IMR-90 (cell line): ENCODE data around the gene PCDHGB5. TPM values are rescaled to one million over a fixed set of nuclear protein-coding genes. Genes with fewer than 3 reads are reported as not detected.

Experiments used
- ATAC-seq: fragments of 200-7000 bp; cut with Tn5 transposase; 2 replicates; pipeline ENCODE4 v1.9.1; 2020; ENCODE audit warnings: low read depth, mild to moderate bottlenecking, moderate library complexity
- BruUV-seq: library from RNA; stranded (reverse); fragments of 400-500 nt; replicated peaks from 2 replicates; lab custom pipeline; 2021; lab: Mats Ljungman, UMichigan
- CTCF ChIA-PET: fragments of 300-600 bp; formaldehyde crosslinking; extraction: SDS; loops from one replicate; lab custom pipeline; 2021; ENCODE audit warnings: antibody characterized with exemption; lab: Yijun Ruan, JAX
- POLR2A ChIA-PET: fragments of 300-600 bp; sonication (Branson Sonifier 250); formaldehyde crosslinking; loops from one replicate; lab custom pipeline; 2022; ENCODE audit warnings: antibody characterized with exemption; ENCODE audit not compliant: unreplicated experiment; lab: Charles Lee
- DNase-seq: peaks from one replicate; pipeline ENCODE4 v3.0.0; 2013
- H2AFZ ChIP-seq: replicated peaks from 2 replicates; pipeline ENCODE3; 2013; ENCODE audit warnings: low read length, mild to moderate bottlenecking; ENCODE audit not compliant: poor library complexity
- H2AK5ac ChIP-seq: 2 replicates; pipeline ENCODE4 v1.6.1; 2013; ENCODE audit warnings: low read depth, low read length, inconsistent platforms
- H2AK9ac ChIP-seq: replicated peaks from 2 replicates; pipeline ENCODE3; 2013; ENCODE audit warnings: mild to moderate bottlenecking, low read depth, low read length, moderate library complexity; ENCODE audit not compliant: poor library complexity
- H2BK120ac ChIP-seq: 2 replicates; pipeline ENCODE4 v1.6.1; 2013; ENCODE audit warnings: low read depth, low read length, inconsistent platforms
- H2BK15ac ChIP-seq: 3 replicates; pipeline ENCODE4 v1.6.1; 2013; ENCODE audit warnings: low read depth, low read length, inconsistent platforms
- H2BK20ac ChIP-seq: 2 replicates; pipeline ENCODE4 v1.6.1; 2013; ENCODE audit warnings: low read depth, mild to moderate bottlenecking, inconsistent platforms, low read length, moderate library complexity
- H2BK5ac ChIP-seq: 2 replicates; pipeline ENCODE4 v1.6.1; 2013; ENCODE audit warnings: mild to moderate bottlenecking, low read depth, low read length, inconsistent platforms; ENCODE audit not compliant: poor library complexity, severe bottlenecking
- H3K14ac ChIP-seq: replicated peaks from 2 replicates; pipeline ENCODE4 v1.6.1; 2013; ENCODE audit warnings: low read depth, low read length, inconsistent platforms
- H3K18ac ChIP-seq: 2 replicates; pipeline ENCODE4 v1.6.1; 2013; ENCODE audit warnings: low read depth, low read length, control low read depth
- H3K23ac ChIP-seq: 2 replicates; pipeline ENCODE4 v1.6.1; 2013; ENCODE audit warnings: low read depth, low read length, inconsistent platforms
- H3K27ac ChIP-seq: 2 replicates; pipeline ENCODE4 v1.5.1; 2013; ENCODE audit warnings: mild to moderate bottlenecking, control low read depth, low read length; ENCODE audit not compliant: insufficient read depth
- H3K27me3 ChIP-seq: 2 replicates; pipeline ENCODE4 v1.6.1; 2013; ENCODE audit warnings: low read length; ENCODE audit not compliant: control insufficient read depth, insufficient read depth
- H3K36me3 ChIP-seq: 2 replicates; pipeline ENCODE4 v1.6.1; 2013; ENCODE audit warnings: low read length, mixed read lengths; ENCODE audit not compliant: control insufficient read depth, insufficient read depth
- H3K4ac ChIP-seq: 2 replicates; pipeline ENCODE4 v1.6.1; 2013; ENCODE audit warnings: low read depth, low read length, inconsistent platforms
- H3K4me1 ChIP-seq: 2 replicates; pipeline ENCODE4 v1.6.1; 2013; ENCODE audit warnings: low read length, mixed read lengths; ENCODE audit not compliant: control insufficient read depth, insufficient read depth
- H3K4me2 ChIP-seq: 2 replicates; pipeline ENCODE4 v1.6.1; 2013; ENCODE audit warnings: low read depth, mild to moderate bottlenecking, control low read depth, low read length, moderate library complexity
- H3K4me3 ChIP-seq: 2 replicates; pipeline ENCODE4 v1.5.1; 2013; ENCODE audit warnings: low read depth, mild to moderate bottlenecking, control low read depth, low read length, moderate library complexity; ENCODE audit not compliant: insufficient read depth
- H3K56ac ChIP-seq: 2 replicates; pipeline ENCODE4 v1.6.1; 2013; ENCODE audit warnings: low read length, inconsistent platforms; ENCODE audit not compliant: insufficient read depth; ENCODE audit errors: extremely low read depth
- H3K79me1 ChIP-seq, 2 experiments: 2 replicates each; pipeline ENCODE4 v1.6.1; 2013; ENCODE audit warnings: low read length in 2 of 2, inconsistent platforms in 1 of 2, low read depth in 1 of 2
- H3K9ac ChIP-seq: 2 replicates; pipeline ENCODE4 v1.6.1; 2013; ENCODE audit warnings: low read depth, low read length, control low read depth
- H3K9me1 ChIP-seq: 2 replicates; pipeline ENCODE4 v1.6.1; 2013; ENCODE audit warnings: low read length, inconsistent platforms; ENCODE audit not compliant: insufficient read depth
- H3K9me3 ChIP-seq: 2 replicates; pipeline ENCODE4 v1.6.1; 2013; ENCODE audit warnings: low read length; ENCODE audit not compliant: control insufficient read depth, insufficient read depth
- H4K20me1 ChIP-seq: 2 replicates; pipeline ENCODE4 v1.6.1; 2013; ENCODE audit warnings: low read length, inconsistent platforms; ENCODE audit not compliant: insufficient read depth
- H4K5ac ChIP-seq: 2 replicates; pipeline ENCODE4 v1.6.1; 2013; ENCODE audit warnings: mild to moderate bottlenecking, low read depth, low read length, control low read depth
- H4K8ac ChIP-seq, 2 experiments: 2 replicates each; pipeline ENCODE4 v1.6.1; 2013; ENCODE audit warnings: low read depth in 2 of 2, low read length in 2 of 2, control low read depth in 1 of 2, inconsistent platforms in 1 of 2
- H4K91ac ChIP-seq: 2 replicates; pipeline ENCODE4 v1.6.1; 2013; ENCODE audit warnings: low read depth, low read length, inconsistent platforms; ENCODE audit not compliant: insufficient read depth
- BHLHE40 ChIP-seq: fragments of 150-350 bp; IDR thresholded peaks from 2 replicates; pipeline ENCODE4 v1.6.1; 2016; ENCODE audit warnings: mild to moderate bottlenecking, low read depth, low read length
- CEBPB ChIP-seq: IDR thresholded peaks from 2 replicates; pipeline ENCODE4 v1.6.1; 2012; ENCODE audit warnings: low read depth, low read length, improper control_type of control experiment
- CHD1 ChIP-seq: IDR thresholded peaks from 2 replicates; pipeline ENCODE4 v1.6.1; 2012; ENCODE audit warnings: low read depth, low read length, improper control_type of control experiment
- CTCF ChIP-seq: conservative IDR thresholded peaks from 2 replicates; pipeline ENCODE4 v1.5.1; 2012; ENCODE audit warnings: mild to moderate bottlenecking, low read depth, low read length, improper control_type of control experiment
- FOS ChIP-seq: fragments of 150-350 bp; IDR thresholded peaks from 2 replicates; pipeline ENCODE4 v1.6.1; 2016; ENCODE audit warnings: low read depth, low read length
- MAFK ChIP-seq: IDR thresholded peaks from 2 replicates; pipeline ENCODE4 v1.6.1; 2012; ENCODE audit warnings: low read depth, low read length, improper control_type of control experiment
- MAZ ChIP-seq: IDR thresholded peaks from 2 replicates; pipeline ENCODE4 v1.6.1; 2012; ENCODE audit warnings: low read depth, mild to moderate bottlenecking, low read length, improper control_type of control experiment, moderate library complexity, borderline replicate concordance
- MXI1 ChIP-seq: IDR thresholded peaks from 2 replicates; pipeline ENCODE4 v1.6.1; 2012; ENCODE audit warnings: low read depth, mild to moderate bottlenecking, low read length, moderate library complexity, borderline replicate concordance
- NFE2L2 ChIP-seq: fragments of 150-350 bp; IDR thresholded peaks from 2 replicates; pipeline ENCODE4 v1.6.1; 2016; ENCODE audit warnings: low read depth, mild to moderate bottlenecking, low read length
- POLR2A ChIP-seq: IDR thresholded peaks from 2 replicates; pipeline ENCODE4 v1.6.1; 2012; ENCODE audit warnings: mild to moderate bottlenecking, low read depth, low read length
- RAD21 ChIP-seq: IDR thresholded peaks from 2 replicates; pipeline ENCODE4 v1.6.1; 2012; ENCODE audit warnings: low read length, improper control_type of control experiment
- RFX5 ChIP-seq: IDR thresholded peaks from 2 replicates; pipeline ENCODE4 v1.8.0; 2012; ENCODE audit warnings: low read depth, mild to moderate bottlenecking, low read length, moderate library complexity
- SMC3 ChIP-seq: fragments of 150-350 bp; IDR thresholded peaks from 2 replicates; pipeline ENCODE4 v1.6.1; 2016; ENCODE audit warnings: low read depth, mild to moderate bottlenecking, antibody characterized with exemption, low read length, moderate library complexity
- WGBS, 2 experiments: methylation state at CpG; one replicate each; pipeline versions ENCODE4 v1.1.5 to v1.1.7; 2013; ENCODE audit warnings: missing lambda C conversion rate in 2 of 2; ENCODE audit not compliant: insufficient read length in 1 of 2; ENCODE audit errors: extremely low coverage in 2 of 2; 5-methylcytosine and 5-hydroxymethylcytosine counted together
- dilution Hi-C: fragments of 300-500 bp; cut with HindIII; formaldehyde crosslinking; loops from one replicate; pipeline ENCODE4 v1.14.3; 2018; ENCODE audit warnings: low sequenced_read_pairs; ENCODE audit not compliant: unreplicated experiment
- in situ Hi-C: fragments of 300-500 bp; cut with MboI; formaldehyde crosslinking; loops from 3 replicates; pipeline ENCODE4 v1.14.3; 2019; ENCODE audit warnings: low sequenced_read_pairs, inconsistent platforms, mixed read lengths
- intact Hi-C: fragments of 100-400 bp; cut with micrococcal nuclease; formaldehyde crosslinking; loops from 2 replicates; pipeline ENCODE4 v1.10.0; 2022
- polyA plus RNA-seq, 3 experiments: library from polyadenylated mRNA; depleted of rRNA; stranded (reverse); fragments of >200 nt; gene quantifications; 2 replicates each; pipeline ENCODE4 v1.2.3, GENCODE V29; 2012; ENCODE audit warnings: low replicate concordance in 1 of 3
- total RNA-seq: library from RNA; depleted of rRNA; stranded (reverse); fragments of >200 nt; gene quantifications from 2 replicates; pipeline ENCODE4 v1.2.3, GENCODE V29; 2012
- TF ChIP-seq, protein P1 (sequence below): fragments of 150-350 bp; IDR thresholded peaks from 2 replicates; pipeline ENCODE4 v1.6.1; 2016; ENCODE audit warnings: low read depth, mild to moderate bottlenecking, low read length, moderate library complexity, borderline replicate concordance

The PCDHGB5 gene
- total and polyA plus RNA-seq, 2 of the 4 experiments (the other 2 are of a cell fraction), result 17.2 to 20.0 TPM

- Histone ChIP-seq H3K14ac (no peak within 1 kb of the TSS; the same call in 1 of the 2 replicates), H2AFZ (peak within 1 kb of the TSS; percentile 52), H3K9me3 (peaks cover 41% of the 10 kb centered on the region; the same call in 1 of the 2 replicates), H3K36me3 (peaks cover 21% of the 10 kb centered on the region), H2AK9ac (peak within 1 kb of the TSS; percentile 31), H3K4me3 (peak within 1 kb of the TSS; percentile 23), H3K18ac (no peak within 1 kb of the TSS), H2BK120ac (no peak within 1 kb of the TSS), H3K79me1 (peaks cover 17 to 22% of the 10 kb centered on the region in 2 experiments; a peak in 3 of 4 replicates), H3K27me3 (no peaks in the 10 kb centered on the region), H2BK20ac (no peak within 1 kb of the TSS), H4K91ac (no peak within 1 kb of the TSS), H4K8ac (peak within 1 kb of the TSS in 1 of 2 experiments; percentile 42; a peak in 1 of 4 replicates), H4K20me1 (no peaks in the 10 kb centered on the region), H3K4me2 (peak within 1 kb of the TSS; percentile 33), H3K4ac (peak within 1 kb of the TSS; percentile 40; the same call in 1 of the 2 replicates), H3K27ac (peak within 1 kb of the TSS; percentile 68), H3K4me1 (no peaks in the 10 kb centered on the region; the same call in 1 of the 2 replicates), H2BK5ac (peak within 1 kb of the TSS; percentile 27), H3K9ac (no peak within 1 kb of the TSS), H2BK15ac (no peak within 1 kb of the TSS), H2AK5ac (no peak within 1 kb of the TSS), H3K9me1 (no peaks in the 10 kb centered on the region), H4K5ac (peak within 1 kb of the TSS; percentile 39), H3K56ac (no peak within 1 kb of the TSS), H3K23ac (no peak within 1 kb of the TSS)
- POLR2A ChIA-PET, result no interaction called here
- DNase-seq (peak; percentile 87), ATAC-seq (peak; percentile 85)
- CTCF ChIA-PET, result interaction anchor here (0.6 to 1.7 kb wide), 6 partner anchors 9 to 127 kb away, joined by 3 to 6 read pairs (median 5); partner anchors contain the start of genes PCDHGA11 and PCDHGB7
- in situ Hi-C loops, result no loop called here
- intact Hi-C loops, result loop anchor here (2.0 to 5.0 kb wide), 3 partner anchors 47 to 94 kb away; partner anchors contain the start of gene PCDHGC3
- dilution Hi-C loops, result no loop called here
- BruUV-seq, result no TSS peak
- 39% methylated on average over 23 of the region's 33 CpGs; no CpG with 5 or more reads in 1 of the 2 experiments for WGBS, 2 experiments
- TF ChIP-seq CTCF (peak; percentile 71), FOS (no peak), SMC3 (peak; percentile 70), RAD21 (peak; percentile 75), MAFK (no peak), MAZ (no peak), BHLHE40 (0 out of 2 replicates have a peak, but pooled peaks have one; percentile 14), RFX5 (no peak), CEBPB (peak; percentile 34; the same call in 1 of the 2 replicates), POLR2A (no peak), CHD1 (no peak), NFE2L2 (no peak), MXI1 (0 out of 2 replicates have a peak, but pooled peaks have one; percentile 25)
- TF ChIP-seq, protein P1, sequence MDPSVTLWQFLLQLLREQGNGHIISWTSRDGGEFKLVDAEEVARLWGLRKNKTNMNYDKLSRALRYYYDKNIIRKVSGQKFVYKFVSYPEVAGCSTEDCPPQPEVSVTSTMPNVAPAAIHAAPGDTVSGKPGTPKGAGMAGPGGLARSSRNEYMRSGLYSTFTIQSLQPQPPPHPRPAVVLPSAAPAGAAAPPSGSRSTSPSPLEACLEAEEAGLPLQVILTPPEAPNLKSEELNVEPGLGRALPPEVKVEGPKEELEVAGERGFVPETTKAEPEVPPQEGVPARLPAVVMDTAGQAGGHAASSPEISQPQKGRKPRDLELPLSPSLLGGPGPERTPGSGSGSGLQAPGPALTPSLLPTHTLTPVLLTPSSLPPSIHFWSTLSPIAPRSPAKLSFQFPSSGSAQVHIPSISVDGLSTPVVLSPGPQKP, result no peak
These were observed 32.8 kb downstream of the PCDHGB5 start, which contains the start of gene PCDHGA12 for GRCh38 chr5:141430332-141431113. Gene PCDHGA12, plus strand, starts transcription at chr5:141430507. Its CDS starts 253 bp downstream, at chr5:141430760.
